ENCODE data around the gene SMYD3. TPM values are rescaled to one million over a fixed set of nuclear protein-coding genes. Genes with fewer than 3 reads are reported as not detected.

SMYD3 gene
- total and polyA plus RNA-seq, 2 of the 4 experiments (the other 2 are of a cell fraction): 26.5 to 37.6 TPM

- Histone ChIP-seq H3K9me1 (ENCODE audit: insufficient read depth, low read length) (no peaks in the 10 kb centered on the region), H2AFZ (replicated peaks; ENCODE audit: low read length, poor library complexity) (no peak overlapping the region), H3K79me1 (ENCODE audit: low read depth in 1 of 2, low read length in 2 of 2) (no peaks in the 10 kb centered on the region; a peak in 1 of 4 replicates), H3K4ac (ENCODE audit: low read depth, low read length) (no peak overlapping the region), H2BK120ac (ENCODE audit: low read depth, low read length) (no peak overlapping the region), H3K14ac (replicated peaks; ENCODE audit: low read depth, low read length) (no peak overlapping the region), H3K4me1 (ENCODE audit: control insufficient read depth, insufficient read depth, low read length) (no peaks in the 10 kb centered on the region), H3K27ac (ENCODE audit: insufficient read depth, low read length) (no peak overlapping the region), H4K5ac (ENCODE audit: low read depth, low read length) (no peak overlapping the region), H3K9me3 (ENCODE audit: control insufficient read depth, insufficient read depth, low read length) (no peaks in the 10 kb centered on the region), H2AK5ac (ENCODE audit: low read depth, low read length) (no peak overlapping the region), H4K91ac (ENCODE audit: insufficient read depth, low read depth, low read length) (no peak overlapping the region), H3K4me2 (ENCODE audit: low read depth, low read length) (no peak overlapping the region), H3K36me3 (ENCODE audit: control insufficient read depth, insufficient read depth, low read length) (no peaks in the 10 kb centered on the region), H3K56ac (ENCODE audit: extremely low read depth, insufficient read depth, low read length) (no peak overlapping the region), H2AK9ac (replicated peaks; ENCODE audit: low read depth, low read length, poor library complexity) (no peak overlapping the region), H3K18ac (ENCODE audit: low read depth, low read length) (no peak overlapping the region), H3K23ac (ENCODE audit: low read depth, low read length) (no peak overlapping the region), H3K27me3 (ENCODE audit: control insufficient read depth, insufficient read depth, low read length) (no peaks in the 10 kb centered on the region), H4K8ac (ENCODE audit: low read depth in 2 of 2, low read length in 2 of 2) (no peak overlapping the region), H3K9ac (ENCODE audit: low read depth, low read length) (no peak overlapping the region), H2BK5ac (ENCODE audit: low read depth, low read length, poor library complexity, severe bottlenecking) (no peak overlapping the region), H4K20me1 (ENCODE audit: insufficient read depth, low read length) (no peaks in the 10 kb centered on the region), H3K4me3 (ENCODE audit: insufficient read depth, low read depth, low read length) (no peak overlapping the region), H2BK20ac (ENCODE audit: low read depth, low read length) (no peak overlapping the region), H2BK15ac (ENCODE audit: low read depth, low read length) (no peak overlapping the region)
- CTCF ChIA-PET: no interaction called here
- no peak for ATAC-seq (ENCODE audit: low read depth)
- no peak for TF ChIP-seq BHLHE40 (IDR thresholded peaks at IDR 0.05; ENCODE audit: low read depth, low read length)
- no peak for TF ChIP-seq CEBPB (IDR thresholded peaks at IDR 0.05; ENCODE audit: low read depth, low read length)
- no peak for TF ChIP-seq RAD21 (IDR thresholded peaks at IDR 0.05; ENCODE audit: low read length)
- TF ChIP-seq FOS (IDR thresholded peaks at IDR 0.05; ENCODE audit: low read depth, low read length): no peak
- TF ChIP-seq POLR2A (IDR thresholded peaks at IDR 0.05; ENCODE audit: low read depth, low read length): no peak
- TF ChIP-seq MAFK (IDR thresholded peaks at IDR 0.05; ENCODE audit: low read depth, low read length): no peak
- TF ChIP-seq CTCF (conservative IDR thresholded peaks at IDR 0.05; ENCODE audit: low read depth, low read length): no peak
- TF ChIP-seq CHD1 (IDR thresholded peaks at IDR 0.05; ENCODE audit: low read depth, low read length): no peak
- TF ChIP-seq RFX5 (IDR thresholded peaks at IDR 0.05; ENCODE audit: low read depth, low read length): no peak
- no peak for TF ChIP-seq SMC3 (IDR thresholded peaks at IDR 0.05; ENCODE audit: low read depth, low read length)
- TF ChIP-seq, protein P1, sequence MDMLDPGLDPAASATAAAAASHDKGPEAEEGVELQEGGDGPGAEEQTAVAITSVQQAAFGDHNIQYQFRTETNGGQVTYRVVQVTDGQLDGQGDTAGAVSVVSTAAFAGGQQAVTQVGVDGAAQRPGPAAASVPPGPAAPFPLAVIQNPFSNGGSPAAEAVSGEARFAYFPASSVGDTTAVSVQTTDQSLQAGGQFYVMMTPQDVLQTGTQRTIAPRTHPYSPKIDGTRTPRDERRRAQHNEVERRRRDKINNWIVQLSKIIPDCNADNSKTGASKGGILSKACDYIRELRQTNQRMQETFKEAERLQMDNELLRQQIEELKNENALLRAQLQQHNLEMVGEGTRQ (IDR thresholded peaks at IDR 0.05; ENCODE audit: low read depth, low read length): no peak
- TF ChIP-seq MAZ (IDR thresholded peaks at IDR 0.05; ENCODE audit: borderline replicate concordance, low read depth, low read length): no peak
- no peak for TF ChIP-seq NFE2L2 (IDR thresholded peaks at IDR 0.05; ENCODE audit: low read depth, low read length)
- no TSS peak for BruUV-seq (replicated peaks)
- in situ Hi-C loops (cut with MboI; ENCODE audit: low sequenced_read_pairs) (no loop called here), intact Hi-C loops (cut with micrococcal nuclease) (no loop called here), dilution Hi-C loops (cut with HindIII; ENCODE audit: low sequenced_read_pairs, unreplicated experiment) (no loop called here)
- POLR2A ChIA-PET (ENCODE audit: unreplicated experiment): no interaction called here
- no CpG with 5 or more reads among the region's 4 CpGs for WGBS, 2 experiments (ENCODE audit: extremely low coverage in 2 of 2, insufficient read length in 1 of 2)
- no peak for DNase-seq
Measured at GRCh38 chr1:246093230-246093629, 413.8 kb downstream of the SMYD3 start.
